Renal pelvis (tissue), 4 donors: Measurements from ENCODE around the gene SYNPO2. TPM values are rescaled to one million over a fixed set of nuclear protein-coding genes. Genes with fewer than 3 reads are reported as not detected.
"Not testable (repeated sequence)": the region's sequence is repeated elsewhere in the genome, so short reads cannot be mapped to it uniquely, and the experiment has no call there.

Source experiments
- DNase-seq: peaks from one replicate; pipeline ENCODE4 v3.0.0-alpha.2; 2013
- polyA plus RNA-seq, 3 donors: library from polyadenylated mRNA; unstranded; fragments of 120-200 nt; gene quantifications; one replicate each; pipeline ENCODE4 v1.2.1, GENCODE V29; 2013; ENCODE audit not compliant: insufficient read length in 3 of 3

The SYNPO2 gene
- polyA plus RNA-seq, 3 donors: 12.9 to 15.5 (median 13.7) TPM

DNA sequence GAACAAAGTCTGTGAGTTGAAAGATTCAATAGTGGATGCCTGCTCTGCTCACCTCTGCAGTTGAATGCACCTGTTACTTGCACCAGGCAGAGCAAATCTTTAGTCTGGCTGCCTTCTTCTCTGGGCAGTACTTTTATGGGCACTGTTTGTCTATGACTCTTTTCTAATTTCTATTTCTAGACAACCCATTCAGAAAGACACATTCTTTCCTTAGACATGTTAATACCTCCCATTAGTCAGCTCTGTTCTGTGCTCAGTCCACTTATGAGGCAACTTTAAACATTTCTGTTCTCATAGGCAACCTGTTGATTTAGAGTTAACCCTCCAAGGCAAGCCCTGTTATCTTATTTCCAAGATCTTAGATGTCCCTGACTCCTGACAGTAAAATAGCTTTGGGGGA lies 108.9 kb downstream of the SYNPO2 start:
- DNase-seq: no peak

DNA sequence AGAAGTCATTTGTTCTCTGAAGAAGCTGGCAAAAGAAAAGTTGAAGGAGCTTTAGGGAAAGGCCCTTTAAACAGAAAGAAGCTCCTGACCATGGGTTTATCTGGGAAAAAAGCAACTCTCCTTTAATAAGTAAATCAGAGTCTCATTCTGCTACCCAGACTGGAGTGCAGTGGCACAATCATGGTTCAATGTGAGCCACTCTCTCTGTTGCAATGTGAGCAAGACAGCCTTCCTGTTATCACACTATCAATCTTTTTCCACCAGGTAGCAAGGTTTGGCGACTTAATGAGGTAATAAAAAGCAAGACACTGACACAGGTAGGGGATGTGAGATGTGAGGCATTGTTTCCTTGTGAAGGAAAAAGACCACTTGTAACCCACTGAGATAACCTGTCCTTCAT lies 111.3 kb downstream of the SYNPO2 start:
- no peak for DNase-seq

DNA sequence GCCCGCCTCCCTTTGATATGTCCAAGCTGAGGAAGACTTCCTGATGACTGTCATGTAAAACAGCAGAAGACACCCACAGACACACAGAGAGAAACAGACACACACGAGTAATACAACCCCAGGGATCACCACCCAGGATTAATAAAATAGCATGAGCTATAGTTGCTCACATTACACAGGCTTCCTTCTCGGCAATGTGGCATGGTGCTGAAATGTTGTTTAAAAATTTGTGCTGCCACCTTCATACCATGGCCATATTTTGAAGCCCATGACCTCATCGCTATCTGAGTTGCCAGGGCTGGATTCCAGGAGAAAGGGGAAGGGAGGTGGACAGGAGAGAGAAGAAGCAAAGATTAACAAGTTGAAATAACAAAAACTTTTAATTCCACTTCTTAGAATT lies 111.7 kb downstream of the SYNPO2 start:
- DNase-seq: no peak

DNA sequence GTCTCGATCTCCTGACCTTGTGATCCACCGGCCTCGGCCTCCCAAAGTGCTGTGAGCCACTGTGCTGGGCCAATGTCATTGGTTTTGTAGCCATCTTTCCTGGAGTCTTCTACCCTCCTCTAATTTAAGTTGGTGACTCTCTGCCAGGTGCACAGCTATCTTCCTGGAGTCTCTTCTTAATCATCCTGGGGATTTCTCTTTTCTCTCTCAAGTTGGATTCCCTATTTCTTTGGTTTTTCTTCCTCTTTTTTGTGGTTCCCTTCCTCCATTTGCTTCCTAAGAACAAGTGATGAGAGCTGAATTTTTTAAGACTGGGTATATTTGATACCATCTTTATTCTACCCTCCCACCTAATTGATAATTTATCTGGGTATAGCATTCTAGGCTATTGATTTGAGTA lies 113.8 kb downstream of the SYNPO2 start:
- DNase-seq: no peak

DNA sequence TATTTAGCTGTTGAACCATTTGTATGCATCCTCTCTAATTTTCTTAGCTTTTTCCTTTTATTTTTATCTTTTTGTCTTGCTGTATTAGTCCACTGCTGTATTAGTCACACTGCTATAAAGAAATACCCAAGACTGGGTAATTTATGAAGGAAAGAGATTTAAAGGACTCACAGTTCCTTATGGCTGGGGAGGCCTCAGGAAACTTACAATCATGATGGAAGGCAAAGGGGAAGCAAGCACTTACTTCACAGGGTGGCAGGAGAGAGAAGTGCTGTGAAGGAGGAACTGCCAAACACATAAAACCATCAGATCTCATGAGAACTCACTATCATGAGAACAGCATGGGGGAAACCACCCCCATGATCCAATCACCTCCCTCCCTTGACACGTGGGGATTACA lies 114.3 kb downstream of the SYNPO2 start:
- DNase-seq: not testable (repeated sequence)

DNA sequence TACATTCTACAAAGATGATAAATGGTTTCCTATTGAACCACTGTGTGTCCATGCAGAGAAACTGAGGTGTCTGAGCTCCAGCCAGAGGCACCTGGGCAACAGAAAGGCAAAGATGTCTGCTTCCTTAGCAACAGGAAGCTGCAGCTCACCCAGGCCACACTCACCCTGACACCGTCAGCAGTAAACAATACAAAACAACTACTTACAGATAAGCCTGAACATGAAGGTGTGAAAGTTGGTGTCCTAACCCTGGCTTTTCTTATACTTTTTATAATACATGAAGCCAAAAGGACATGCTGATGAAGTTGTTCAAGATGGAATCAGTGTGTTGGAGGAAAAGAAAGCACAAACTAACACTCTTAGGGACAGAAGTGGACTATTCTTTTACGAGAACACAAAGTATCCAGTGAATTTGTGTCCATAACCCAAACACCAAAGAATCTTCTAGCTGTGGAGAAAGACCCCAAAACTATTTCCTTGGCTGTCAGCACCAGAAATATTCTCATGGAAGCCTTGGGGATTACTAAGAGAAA lies 117.3 kb downstream of the SYNPO2 start:
- no peak for DNase-seq

DNA sequence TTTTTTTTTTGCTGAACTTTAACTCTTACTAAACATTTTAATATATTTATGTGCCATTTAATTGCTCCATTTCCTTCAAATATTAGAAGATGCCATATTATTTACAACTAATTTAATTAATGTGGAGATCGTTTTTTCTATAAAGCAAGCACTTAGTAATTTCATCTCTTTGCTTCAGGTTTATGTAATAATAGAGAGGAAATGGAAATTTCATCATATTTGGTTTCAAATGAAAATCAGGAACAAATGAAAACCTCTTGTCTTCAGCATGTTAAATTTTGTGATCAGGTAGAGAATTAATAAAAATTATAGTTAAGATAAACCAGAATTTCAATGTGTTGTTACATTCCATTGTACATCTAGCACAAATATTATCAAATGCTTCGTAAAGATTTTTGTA lies 120.1 kb downstream of the SYNPO2 start:
- no peak for DNase-seq

DNA sequence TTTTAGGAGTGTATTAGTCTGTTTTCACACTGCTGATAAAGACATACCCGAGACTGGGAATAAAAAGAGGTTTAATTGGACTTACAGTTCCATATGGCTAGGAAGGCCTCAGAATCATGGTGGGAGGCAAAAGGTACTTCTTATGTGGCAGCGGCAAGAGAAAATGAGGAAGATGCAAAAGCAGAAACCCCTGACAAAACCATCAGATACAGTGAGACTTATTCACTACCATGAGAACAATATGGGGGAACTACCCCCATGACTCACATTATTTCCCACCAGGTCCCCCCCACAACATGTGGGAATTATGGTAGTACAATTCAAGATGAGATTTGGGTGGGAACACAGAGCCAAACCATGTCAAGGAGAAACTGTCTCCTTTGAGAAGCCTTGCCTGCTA lies 121.6 kb downstream of the SYNPO2 start:
- DNase-seq: not testable (repeated sequence)

DNA sequence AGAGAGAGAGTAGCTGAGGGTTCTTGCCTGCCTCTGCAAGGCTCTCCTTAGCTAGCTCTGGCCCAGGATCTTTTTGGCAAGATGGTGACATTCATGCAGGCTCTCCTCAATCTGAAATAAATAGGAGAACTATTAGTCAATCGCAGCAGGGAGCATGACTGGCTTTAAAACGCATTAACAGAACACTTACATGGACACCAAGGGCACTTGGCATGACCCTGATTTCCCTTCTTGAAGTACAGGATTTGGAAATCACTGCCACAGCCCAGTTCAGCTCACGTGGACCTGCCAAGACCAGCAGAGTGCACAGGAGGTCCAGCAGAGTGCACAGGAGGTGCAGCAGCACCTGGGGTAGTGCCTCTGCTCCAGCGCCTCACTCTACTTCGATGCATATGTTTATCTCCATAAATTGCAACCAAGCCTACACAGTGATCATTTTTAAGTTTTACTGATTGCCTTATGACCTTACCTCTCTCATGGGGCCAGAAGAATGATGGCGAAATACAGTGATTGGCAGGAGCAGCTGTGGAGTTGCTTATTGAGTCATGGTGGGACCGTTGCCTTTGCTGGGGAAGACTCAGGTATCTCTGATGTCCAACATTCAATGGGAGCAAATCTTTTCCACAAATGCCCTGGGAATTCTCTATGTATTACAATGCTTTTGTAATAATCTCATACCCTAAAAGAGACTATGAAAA lies 122.4 kb downstream of the SYNPO2 start:
- no peak for DNase-seq

DNA sequence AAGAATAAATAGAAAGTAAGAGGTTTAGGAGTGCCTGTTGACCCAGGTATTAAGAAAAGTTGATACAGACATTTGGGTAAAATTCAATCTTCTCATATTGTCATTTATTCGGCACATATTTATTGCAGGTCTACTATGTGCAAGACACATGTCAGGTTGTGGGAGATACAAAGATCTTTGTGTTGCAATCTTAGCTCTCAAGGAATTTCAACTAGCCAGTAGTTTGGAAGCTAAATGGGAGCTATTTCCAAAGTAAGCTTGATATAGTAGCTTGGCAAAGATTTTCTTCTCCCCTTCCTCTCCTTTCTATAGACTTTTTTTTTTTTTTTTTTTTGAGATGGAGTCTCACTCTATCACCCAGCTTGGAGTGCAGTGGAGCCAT lies 122.9 kb downstream of the SYNPO2 start:
- DNase-seq: no peak

DNA sequence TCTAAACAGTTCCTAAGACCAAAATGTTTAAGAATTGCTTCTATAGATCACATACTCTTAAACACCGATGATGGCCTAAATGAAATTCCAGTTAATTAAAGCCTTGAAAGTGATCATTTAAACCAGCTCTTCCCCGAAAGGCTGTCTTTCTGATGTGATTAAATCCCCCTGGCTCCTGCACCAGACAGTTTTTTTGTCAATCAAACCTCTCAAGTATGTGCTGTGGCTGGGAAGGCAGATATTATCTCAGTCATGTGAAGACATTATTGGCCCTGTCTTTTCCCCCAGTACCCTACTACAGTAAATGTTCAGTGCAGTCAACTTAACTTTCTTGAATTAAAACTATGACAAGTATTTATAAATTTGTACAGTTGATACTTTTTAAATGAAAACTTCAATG lies 126.0 kb downstream of the SYNPO2 start:
- no peak for DNase-seq

DNA sequence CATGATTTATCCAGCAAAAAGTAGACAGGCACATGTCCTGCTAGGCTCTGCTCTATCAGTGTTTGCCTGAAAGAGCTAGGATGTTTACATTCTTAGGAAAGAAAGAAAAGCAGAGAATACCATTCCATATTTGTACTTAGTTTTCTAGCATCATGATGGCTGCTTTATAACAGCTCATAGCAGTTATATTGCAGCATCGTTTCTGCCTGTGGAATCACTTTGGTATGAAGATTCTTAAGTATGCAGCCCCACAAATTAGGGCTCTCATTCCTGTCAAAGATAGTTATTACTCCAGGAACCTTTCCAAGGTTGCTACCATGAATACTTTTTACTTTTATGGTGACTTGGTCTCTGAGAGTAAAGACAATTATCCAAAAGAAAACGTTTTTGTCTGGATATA lies 128.0 kb downstream of the SYNPO2 start:
- no peak for DNase-seq

DNA sequence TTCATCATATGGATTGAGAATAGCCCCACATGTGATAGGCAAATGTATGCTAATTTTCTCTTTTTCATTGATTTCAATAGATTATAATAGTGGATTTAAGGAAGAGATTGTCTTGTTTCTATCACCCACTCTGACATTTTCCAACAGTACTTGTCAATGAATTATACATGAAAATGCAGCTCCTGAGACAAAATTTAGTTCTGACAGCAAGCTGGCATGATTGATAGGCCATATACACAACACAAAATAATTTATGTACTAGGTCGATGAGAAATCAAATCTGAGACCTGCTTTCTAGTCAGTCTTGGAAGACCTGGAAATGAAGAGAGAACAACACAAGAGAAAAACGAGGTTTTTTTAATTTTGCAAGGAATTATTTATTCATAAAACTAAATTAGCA lies 129.0 kb downstream of the SYNPO2 start:
- no peak for DNase-seq

DNA sequence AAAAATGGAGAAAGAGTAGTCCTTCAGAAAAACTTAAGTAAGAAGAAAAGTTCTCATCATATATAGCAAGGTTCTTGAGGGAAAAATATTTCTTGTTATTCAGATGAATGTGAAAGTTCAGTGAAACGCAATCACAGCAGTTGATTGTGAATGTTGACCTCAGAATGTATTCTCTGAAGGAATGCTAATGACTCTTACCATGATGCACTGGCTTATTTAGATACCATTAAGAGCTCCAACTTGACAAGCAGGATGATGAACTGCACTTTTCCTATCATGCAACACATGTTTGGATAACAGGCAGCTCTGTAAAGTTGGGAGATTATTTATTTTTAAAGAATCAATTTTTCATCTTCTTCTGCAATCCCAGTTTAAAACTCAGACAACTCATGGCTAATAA lies 131.5 kb downstream of the SYNPO2 start:
- no peak for DNase-seq

DNA sequence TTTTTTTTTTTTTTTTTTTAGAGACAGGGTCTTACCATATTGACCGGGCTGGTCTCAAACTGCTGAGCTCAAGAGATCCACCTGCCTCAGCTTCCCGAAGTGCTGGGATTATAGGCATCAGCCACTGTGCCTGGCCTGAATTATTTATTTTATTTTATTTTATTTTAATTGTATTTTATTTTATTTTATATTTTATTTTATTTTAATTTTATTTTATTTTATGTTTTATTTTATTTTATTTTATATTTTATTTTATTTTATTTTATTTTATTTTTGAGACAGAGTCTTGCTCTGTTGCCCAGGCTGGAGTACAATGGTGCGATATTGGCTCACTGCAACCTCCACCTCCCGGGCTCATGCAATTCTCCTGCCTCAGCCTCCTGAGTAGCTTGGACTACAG lies 133.9 kb downstream of the SYNPO2 start:
- not testable (repeated sequence) for DNase-seq

DNA sequence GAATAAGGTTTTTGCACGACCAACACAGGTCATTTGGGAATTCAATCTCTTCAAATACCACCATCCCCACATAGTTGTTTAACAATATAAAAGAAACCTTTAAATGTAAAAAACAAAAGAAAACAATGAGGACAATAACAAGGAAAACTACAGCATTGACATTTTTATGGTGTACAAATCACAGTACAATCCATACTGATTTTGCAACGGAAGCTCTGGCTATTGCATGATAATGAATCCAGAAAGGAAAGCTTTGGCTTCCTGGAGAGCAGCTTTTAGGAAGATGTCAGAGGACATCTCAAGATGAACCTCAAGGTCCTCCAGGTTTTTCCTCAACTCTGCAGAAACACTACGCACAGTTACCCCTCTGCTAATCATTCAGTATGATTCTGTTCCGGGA lies 135.4 kb downstream of the SYNPO2 start:
- DNase-seq: no peak

DNA sequence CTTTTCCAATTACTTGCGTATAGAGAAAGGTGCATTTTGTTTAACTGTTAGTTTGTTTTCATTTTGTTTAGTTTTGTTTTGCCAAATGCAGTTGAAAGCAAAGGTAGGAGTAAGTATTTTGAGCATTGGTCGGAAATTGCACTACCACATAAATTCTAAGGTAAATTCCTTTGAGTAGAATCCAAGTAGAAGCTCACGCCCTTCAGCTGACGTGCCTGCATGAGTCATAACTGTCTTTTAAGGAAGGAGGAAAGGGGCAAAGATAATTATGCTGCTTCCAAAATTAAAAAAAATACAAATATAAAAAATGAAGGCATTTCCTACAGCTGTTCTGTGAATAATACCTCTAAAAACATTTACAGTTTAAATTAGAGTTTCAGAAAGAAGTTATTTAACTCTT lies 136.8 kb downstream of the SYNPO2 start:
- no peak for DNase-seq

DNA sequence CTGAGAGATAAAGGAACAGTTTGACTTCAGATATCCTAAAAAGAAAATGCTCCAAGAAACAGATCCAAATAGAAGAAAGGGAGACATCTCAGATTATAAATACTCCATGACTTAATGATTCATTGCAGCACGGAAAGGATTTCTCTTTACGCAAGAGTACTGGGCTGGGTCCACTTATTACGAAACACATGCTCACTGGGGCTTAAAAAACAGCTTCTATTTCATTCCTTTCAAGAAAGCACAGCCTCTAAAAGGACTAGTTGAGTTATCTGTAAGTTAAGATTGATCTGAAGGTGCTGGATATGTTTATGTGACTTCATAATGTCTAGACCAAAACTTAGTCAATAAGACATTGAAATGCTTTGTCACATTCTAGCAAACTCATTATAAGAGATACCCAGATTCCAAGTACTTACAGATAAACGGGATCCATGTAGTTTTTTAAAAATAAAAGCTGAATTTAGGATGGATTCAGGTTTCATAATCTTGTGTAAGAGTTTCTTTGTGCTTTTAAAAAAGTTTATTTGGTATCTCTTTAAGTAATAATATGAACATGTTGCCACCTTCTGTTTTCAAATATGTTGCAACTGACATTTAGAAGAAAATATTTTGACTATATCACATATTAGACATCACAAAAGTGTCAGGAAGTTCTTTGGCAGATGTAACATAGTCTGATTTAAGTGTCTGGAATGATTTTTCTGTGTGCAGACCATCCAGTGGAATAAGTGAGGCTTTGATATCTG lies 137.4 kb downstream of the SYNPO2 start:
- DNase-seq: no peak

DNA sequence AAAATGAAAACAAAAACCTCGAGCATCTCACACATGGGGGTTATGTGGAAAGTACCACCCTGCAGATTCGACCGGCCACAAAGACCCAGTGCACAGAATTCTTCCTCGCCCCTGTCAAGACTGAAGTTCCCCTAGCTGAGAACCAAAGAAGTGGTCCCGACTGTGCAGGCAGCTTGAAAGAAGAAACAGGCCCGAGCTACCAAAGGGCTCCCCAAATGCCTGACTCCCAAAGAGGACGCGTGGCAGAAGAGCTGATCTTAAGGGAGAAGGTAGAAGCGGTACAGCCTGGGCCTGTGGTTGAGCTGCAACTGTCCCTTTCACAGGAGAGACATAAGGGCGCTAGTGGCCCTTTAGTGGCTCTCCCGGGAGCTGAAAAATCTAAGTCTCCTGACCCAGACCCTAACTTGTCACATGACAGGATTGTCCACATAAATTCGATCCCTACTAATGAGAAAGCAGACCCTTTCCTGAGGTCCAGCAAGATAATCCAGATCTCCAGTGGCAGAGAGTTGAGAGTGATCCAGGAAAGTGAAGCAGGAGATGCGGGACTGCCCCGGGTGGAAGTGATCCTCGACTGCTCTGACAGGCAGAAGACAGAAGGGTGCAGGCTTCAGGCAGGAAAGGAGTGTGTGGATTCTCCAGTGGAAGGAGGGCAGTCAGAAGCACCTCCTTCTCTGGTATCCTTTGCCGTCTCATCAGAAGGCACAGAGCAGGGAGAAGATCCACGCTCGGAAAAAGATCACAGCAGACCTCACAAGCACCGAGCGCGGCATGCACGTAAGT lies 138.2 kb downstream of the SYNPO2 start:
- no peak for DNase-seq

DNA sequence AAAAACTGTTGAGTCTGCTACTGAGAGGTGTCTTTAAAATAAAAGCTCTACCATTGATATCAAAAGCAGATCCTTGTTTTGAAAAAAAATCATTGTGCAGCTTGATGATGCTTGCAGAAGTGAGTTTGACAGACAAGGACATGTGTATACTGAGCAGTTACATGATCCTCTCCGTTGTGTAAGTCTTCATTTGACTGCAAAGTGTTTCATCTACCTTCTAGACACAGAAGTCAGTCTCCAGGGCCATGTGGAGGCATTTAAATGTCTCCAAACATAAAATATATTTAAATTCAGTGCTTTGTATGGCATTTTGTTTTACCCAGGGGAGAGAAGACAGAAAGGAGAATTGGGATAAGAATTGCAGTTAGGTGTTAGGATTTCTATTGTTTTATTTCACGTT lies 139.2 kb downstream of the SYNPO2 start:
- DNase-seq: no peak

DNA sequence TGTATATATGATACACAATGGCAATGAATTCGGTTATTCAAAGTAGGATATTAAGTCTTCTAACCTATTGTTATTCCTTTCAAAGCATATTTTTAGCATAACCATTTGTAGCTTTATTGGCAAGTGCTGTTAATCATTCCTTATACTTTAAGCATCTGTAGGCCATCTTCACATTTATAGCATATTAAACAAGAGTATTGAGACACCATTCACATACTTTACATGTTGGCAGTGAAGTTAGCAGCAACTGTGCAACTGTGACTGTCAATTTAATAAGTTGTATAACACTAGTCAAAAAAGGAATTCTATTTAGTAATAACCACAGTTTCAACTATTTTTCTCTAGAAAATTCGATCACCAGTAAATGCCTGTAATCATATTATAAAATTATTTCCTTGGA lies 139.6 kb downstream of the SYNPO2 start:
- DNase-seq: no peak

DNA sequence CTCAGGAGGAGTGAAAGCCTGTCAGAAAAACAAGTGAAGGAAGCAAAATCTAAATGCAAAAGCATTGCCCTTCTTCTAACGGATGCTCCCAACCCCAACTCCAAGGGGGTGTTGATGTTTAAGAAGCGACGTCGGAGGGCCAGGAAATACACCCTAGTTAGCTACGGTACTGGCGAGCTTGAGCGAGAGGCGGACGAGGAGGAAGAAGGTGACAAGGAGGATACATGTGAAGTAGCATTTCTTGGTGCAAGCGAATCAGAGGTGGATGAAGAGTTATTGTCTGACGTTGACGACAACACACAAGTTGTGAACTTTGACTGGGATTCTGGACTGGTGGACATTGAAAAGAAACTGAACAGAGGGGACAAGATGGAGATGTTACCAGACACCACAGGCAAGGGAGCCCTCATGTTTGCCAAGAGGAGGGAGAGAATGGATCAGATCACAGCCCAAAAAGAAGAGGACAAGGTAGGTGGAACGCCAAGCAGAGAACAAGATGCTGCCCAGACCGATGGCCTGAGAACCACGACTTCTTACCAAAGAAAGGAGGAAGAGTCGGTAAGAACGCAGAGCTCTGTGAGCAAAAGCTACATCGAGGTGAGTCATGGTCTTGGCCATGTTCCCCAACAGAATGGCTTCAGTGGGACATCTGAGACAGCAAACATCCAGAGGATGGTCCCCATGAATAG lies 141.3 kb downstream of the SYNPO2 start:
- no peak for DNase-seq
